ENCODE measurements around the gene PPP1R14B.

PPP1R14B gene

DNA sequence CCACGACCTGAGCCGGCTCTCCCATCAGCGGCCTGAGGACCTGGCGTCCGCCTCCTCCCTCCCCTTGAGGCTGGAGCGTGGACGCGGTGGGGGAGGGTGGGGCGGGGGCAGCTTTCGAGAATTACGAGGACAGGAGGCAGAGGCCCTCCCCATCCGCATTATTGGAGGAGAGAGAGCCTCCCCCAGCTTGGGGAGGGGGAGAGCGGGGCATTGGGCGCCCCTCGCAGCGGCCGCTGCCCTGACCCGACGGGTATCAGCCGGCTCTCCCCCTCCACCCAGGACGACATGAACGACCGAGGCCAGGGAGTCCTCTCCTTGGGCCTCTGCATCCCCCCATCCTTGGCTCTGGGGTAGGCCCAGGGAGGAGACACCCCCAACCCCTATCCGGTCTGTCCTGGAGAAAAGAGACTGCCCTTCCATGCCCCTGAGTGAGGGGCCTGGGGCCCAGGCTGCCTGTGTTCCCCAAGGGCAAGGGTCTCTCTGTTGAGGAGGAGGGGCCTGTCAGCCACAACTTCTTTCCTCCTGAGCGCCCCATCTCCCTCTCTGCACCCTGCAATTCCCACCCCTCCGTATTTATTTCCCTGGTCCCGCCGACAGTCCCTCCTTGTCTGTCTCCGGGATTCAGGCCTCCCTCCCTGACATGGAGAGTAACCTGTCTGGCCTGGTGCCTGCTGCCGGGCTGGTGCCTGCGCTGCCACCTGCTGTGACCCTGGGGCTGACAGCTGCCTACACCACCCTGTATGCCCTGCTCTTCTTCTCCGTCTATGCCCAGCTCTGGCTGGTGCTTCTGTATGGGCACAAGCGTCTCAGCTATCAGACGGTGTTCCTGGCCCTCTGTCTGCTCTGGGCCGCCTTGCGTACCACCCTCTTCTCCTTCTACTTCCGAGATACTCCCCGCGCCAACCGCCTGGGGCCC is 39.4 kb upstream of the PPP1R14B start:
- H3K27ac ChIP-seq (ENCODE audit: low read length), result peak overlapping the region; percentile 9; the same call in 1 of the 2 replicates
- peaks cover 10% of the 10 kb centered on the region for H3K4me1 ChIP-seq (ENCODE audit: low read length)
- H3K4me3 ChIP-seq (ENCODE audit: low read length), result peak overlapping the region; percentile 75
- H3K4me2 ChIP-seq (ENCODE audit: low read depth, low read length), result peak overlapping the region; percentile 98
- peaks cover 29% of the 10 kb centered on the region for H3K79me2 ChIP-seq (ENCODE audit: low read length)
- TF ChIP-seq, protein P1, sequence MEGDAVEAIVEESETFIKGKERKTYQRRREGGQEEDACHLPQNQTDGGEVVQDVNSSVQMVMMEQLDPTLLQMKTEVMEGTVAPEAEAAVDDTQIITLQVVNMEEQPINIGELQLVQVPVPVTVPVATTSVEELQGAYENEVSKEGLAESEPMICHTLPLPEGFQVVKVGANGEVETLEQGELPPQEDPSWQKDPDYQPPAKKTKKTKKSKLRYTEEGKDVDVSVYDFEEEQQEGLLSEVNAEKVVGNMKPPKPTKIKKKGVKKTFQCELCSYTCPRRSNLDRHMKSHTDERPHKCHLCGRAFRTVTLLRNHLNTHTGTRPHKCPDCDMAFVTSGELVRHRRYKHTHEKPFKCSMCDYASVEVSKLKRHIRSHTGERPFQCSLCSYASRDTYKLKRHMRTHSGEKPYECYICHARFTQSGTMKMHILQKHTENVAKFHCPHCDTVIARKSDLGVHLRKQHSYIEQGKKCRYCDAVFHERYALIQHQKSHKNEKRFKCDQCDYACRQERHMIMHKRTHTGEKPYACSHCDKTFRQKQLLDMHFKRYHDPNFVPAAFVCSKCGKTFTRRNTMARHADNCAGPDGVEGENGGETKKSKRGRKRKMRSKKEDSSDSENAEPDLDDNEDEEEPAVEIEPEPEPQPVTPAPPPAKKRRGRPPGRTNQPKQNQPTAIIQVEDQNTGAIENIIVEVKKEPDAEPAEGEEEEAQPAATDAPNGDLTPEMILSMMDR (IDR thresholded peaks at IDR 0.05; ENCODE audit: low read length), result peak; percentile 60
- no peak for TF ChIP-seq EZH2phosphoT487 (IDR thresholded peaks at IDR 0.05; ENCODE audit: low read length)
- H3K36me3 ChIP-seq (replicated peaks; ENCODE audit: insufficient read depth, low read length), result no peaks in the 10 kb centered on the region
- H3K27me3 ChIP-seq (replicated peaks; ENCODE audit: insufficient read depth, low read length), result peaks cover 9% of the 10 kb centered on the region
- no peaks in the 10 kb centered on the region for H3K9me3 ChIP-seq (replicated peaks; ENCODE audit: insufficient read depth, low read length)
- H3K9ac ChIP-seq (ENCODE audit: low read length), result peak overlapping the region; percentile 60
- DNase-seq, result peak; percentile 69
- no peaks in the 10 kb centered on the region for H3K9me2 ChIP-seq (replicated peaks; ENCODE audit: insufficient read depth, low read length)
- H2AFZ ChIP-seq (ENCODE audit: low read length), result peak overlapping the region; percentile 24; the same call in 1 of the 2 replicates
- peaks cover 12% of the 10 kb centered on the region for H3F3A ChIP-seq (ENCODE audit: insufficient read depth, low read length)
- H4K20me1 ChIP-seq (ENCODE audit: insufficient read depth, low read length), result no peaks in the 10 kb centered on the region

DNA sequence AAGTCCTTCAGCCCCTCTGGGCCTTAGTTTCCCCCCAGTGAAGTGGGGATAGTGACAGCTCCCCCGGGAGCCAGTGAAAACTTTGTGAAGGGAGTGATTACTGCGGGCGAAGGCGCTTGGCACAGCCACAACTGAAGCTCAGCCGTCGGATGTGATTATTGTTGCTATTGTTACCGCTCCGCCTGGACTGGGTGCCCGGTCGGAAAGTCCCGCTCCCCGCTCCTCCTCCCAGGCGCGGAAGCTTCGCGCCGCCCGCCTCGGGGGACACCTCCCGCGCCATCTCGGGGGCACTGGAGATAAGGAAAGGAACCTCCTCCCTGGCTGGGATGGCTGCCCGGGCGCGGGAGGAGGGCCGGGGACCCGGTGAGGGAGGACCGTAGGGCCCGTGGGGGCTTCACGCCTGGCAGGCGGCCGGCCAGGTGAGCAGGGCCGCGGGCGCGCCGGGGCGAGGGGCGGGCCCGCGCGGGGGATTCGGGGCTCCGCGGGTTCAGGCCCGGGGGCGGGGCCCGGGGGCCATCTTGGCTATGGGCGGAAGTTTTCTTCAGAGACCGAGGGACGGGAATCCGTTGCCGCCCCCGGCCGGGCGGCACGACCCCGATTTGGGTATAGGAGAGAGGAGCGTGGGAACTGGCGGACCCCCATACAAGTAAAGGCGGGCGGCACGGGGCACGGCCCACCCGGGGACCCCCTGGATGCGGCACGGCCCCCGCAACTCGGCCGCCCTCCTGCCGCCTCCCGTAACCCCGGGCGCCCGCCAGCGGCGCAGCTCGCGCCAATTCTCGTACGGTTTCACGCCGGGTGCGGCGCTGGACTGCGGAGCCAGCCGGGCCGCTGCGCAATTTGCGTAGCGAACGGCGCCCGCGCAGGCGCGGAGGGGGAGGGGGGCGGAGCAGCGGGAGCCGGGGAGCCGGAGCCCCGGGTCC is 38.5 kb upstream of the PPP1R14B start, which contains the start of gene GPR137:
TSS of gene GPR137 (plus strand) at position 887 of the 923 bp plus-strand sequence. CDS start 677 bp downstream, outside the sequence.
- Histone ChIP-seq H3K4me3 (ENCODE audit: low read length) (peak within 1 kb of the TSS; percentile 75), H3K4me2 (ENCODE audit: low read depth, low read length) (peak within 1 kb of the TSS; percentile 100), H3K27me3 (replicated peaks; ENCODE audit: insufficient read depth, low read length) (no peaks in the 10 kb centered on the region), H2AFZ (ENCODE audit: low read length) (peak within 1 kb of the TSS; percentile 97), H3K79me2 (ENCODE audit: low read length) (peaks cover 29% of the 10 kb centered on the region), H3F3A (ENCODE audit: insufficient read depth, low read length) (peaks cover 7% of the 10 kb centered on the region), H3K9me2 (replicated peaks; ENCODE audit: insufficient read depth, low read length) (no peaks in the 10 kb centered on the region), H3K4me1 (ENCODE audit: low read length) (peaks cover 10% of the 10 kb centered on the region), H3K27ac (ENCODE audit: low read length) (peak within 1 kb of the TSS; percentile 99), H3K9ac (ENCODE audit: low read length) (peak within 1 kb of the TSS; percentile 98), H3K9me3 (replicated peaks; ENCODE audit: insufficient read depth, low read length) (no peaks in the 10 kb centered on the region), H3K36me3 (replicated peaks; ENCODE audit: insufficient read depth, low read length) (no peaks in the 10 kb centered on the region), H4K20me1 (ENCODE audit: insufficient read depth, low read length) (no peaks in the 10 kb centered on the region)
- DNase-seq, result peak; percentile 89
- TF ChIP-seq EZH2 (optimal IDR thresholded peaks at IDR 0.05; ENCODE audit: low read depth, low read length) (no peak), EZH2phosphoT487 (IDR thresholded peaks at IDR 0.05; ENCODE audit: low read length) (no peak)
- TF ChIP-seq, protein P1 (IDR thresholded peaks at IDR 0.05; ENCODE audit: low read length), result no peak

DNA sequence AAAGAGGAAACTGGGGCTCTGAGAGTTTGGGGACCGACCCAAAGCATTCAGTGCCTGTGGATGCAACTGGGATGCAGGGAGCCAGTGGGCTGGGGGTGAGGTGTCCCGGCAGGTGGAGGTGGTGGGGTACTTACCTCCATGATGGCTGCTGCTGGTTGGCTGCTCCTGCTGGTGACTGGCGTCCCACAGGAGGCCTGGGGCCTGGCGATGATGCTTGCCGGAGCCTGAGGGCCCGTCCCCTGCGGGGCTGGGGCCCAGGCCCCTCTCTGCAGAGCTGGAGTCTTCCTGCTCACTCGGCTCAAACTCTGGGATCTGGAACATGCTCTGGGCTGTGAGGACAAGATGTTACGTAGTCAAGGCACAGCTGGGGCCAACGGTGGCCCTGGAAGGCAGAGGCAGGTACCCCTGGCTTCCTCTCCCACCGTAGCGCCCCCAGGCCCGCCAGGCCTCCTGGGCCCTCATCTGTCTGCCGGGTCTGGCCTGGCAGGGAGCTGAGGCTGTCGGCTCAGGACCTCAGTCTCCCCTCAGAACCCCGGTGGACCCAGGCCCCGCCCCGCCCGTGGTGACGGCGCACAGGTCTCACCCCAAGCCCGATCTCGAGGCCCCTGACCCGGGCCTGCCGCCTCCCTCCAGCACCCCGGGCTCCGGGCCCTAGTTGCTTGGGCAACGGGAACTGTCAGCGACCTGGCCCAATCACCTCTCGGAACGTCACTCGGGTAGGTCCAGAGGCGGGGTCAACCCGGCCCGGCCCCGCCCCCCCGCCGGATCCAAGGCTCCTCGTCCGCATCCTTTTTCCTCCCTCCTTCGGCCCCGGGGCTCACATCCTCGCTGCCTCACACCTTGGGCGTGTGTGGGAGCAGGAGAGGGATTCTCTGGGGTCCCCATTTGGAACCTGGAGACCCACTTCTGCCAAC is 37.6 kb upstream of the PPP1R14B start, which contains the start of gene BAD:
TSS of gene BAD (minus strand) at position 618 of the 914 bp plus-strand sequence. CDS start at position 321, 297 bp downstream.
- no peaks in the 10 kb centered on the region for H3K27me3 ChIP-seq (replicated peaks; ENCODE audit: insufficient read depth, low read length)
- H4K20me1 ChIP-seq (ENCODE audit: insufficient read depth, low read length), result no peaks in the 10 kb centered on the region
- H3K9me3 ChIP-seq (replicated peaks; ENCODE audit: insufficient read depth, low read length), result no peaks in the 10 kb centered on the region
- peak within 1 kb of the TSS; percentile 99 for H3K27ac ChIP-seq (ENCODE audit: low read length)
- peak within 1 kb of the TSS; percentile 97 for H2AFZ ChIP-seq (ENCODE audit: low read length)
- no peaks in the 10 kb centered on the region for H3K9me2 ChIP-seq (replicated peaks; ENCODE audit: insufficient read depth, low read length)
- H3K4me2 ChIP-seq (ENCODE audit: low read depth, low read length), result peak within 1 kb of the TSS; percentile 100
- TF ChIP-seq EZH2 (optimal IDR thresholded peaks at IDR 0.05; ENCODE audit: low read depth, low read length) (no peak), EZH2phosphoT487 (IDR thresholded peaks at IDR 0.05; ENCODE audit: low read length) (no peak)
- TF ChIP-seq, protein P1 (IDR thresholded peaks at IDR 0.05; ENCODE audit: low read length), result no peak
- DNase-seq, result peak; percentile 96
- H3F3A ChIP-seq (ENCODE audit: insufficient read depth, low read length), result peaks cover 7% of the 10 kb centered on the region
- no peaks in the 10 kb centered on the region for H3K36me3 ChIP-seq (replicated peaks; ENCODE audit: insufficient read depth, low read length)
- H3K4me3 ChIP-seq (ENCODE audit: low read length), result peak within 1 kb of the TSS; percentile 75
- peaks cover 10% of the 10 kb centered on the region for H3K4me1 ChIP-seq (ENCODE audit: low read length)
- H3K9ac ChIP-seq (ENCODE audit: low read length), result peak within 1 kb of the TSS; percentile 98
- H3K79me2 ChIP-seq (ENCODE audit: low read length), result peaks cover 29% of the 10 kb centered on the region

Measured in MM.1S (cell line).